Measurements from ENCODE around the gene TMEM91. TPM values are rescaled to one million over a fixed set of nuclear protein-coding genes. Genes with fewer than 3 reads are reported as not detected.

TMEM91 gene
- total and polyA plus RNA-seq, 2 of the 8 experiments (the other 6 are each of a cell fraction or from before 2014, with no cell fraction given) = 5.3 to 7.4 TPM

- Histone ChIP-seq H2BK120ac (replicated peaks; ENCODE audit: low read depth, low read length) (no peak overlapping the region), H3K36me3 (ENCODE audit: control insufficient read depth in 2 of 4, insufficient read depth in 4 of 4, low read length in 3 of 4) (no peaks in the 10 kb centered on the region), H3K4me2 (ENCODE audit: insufficient read depth in 1 of 2, low read depth in 2 of 2, low read length in 2 of 2) (peak overlapping the region; percentile 88 to 92), H4K20me1 (replicated peaks in 1 of 2; ENCODE audit: control insufficient read depth in 1 of 2, insufficient read depth in 2 of 2, low read length in 2 of 2) (peaks cover 0 to 4% of the 10 kb centered on the region in 2 experiments), H3K23ac (ENCODE audit: insufficient read length) (no peak overlapping the region), H4K5ac (ENCODE audit: insufficient read length, low read depth, low read length) (no peak overlapping the region), H4K8ac (ENCODE audit: extremely low read depth, insufficient read depth, low read length) (no peak overlapping the region; the same call in 1 of the 2 replicates), H3K9ac (replicated peaks in 1 of 4; ENCODE audit: extremely low read depth in 1 of 4, low read depth in 3 of 4, low read length in 3 of 4) (no peak overlapping the region), H2BK5ac (ENCODE audit: low read depth, low read length) (no peak overlapping the region), H2BK12ac (ENCODE audit: low read depth, low read length) (peak overlapping the region; percentile 29; the same call in 1 of the 2 replicates), H4K91ac (replicated peaks; ENCODE audit: insufficient read length, low read length) (no peak overlapping the region), H2AFZ (ENCODE audit: low read length) (0 out of 2 replicates have a peak overlapping the region, but pooled peaks have one; percentile 27), H3K56ac (replicated peaks; ENCODE audit: insufficient read length, low read depth, low read length) (no peak overlapping the region), H3K18ac (ENCODE audit: extremely low read depth, low read length) (no peak overlapping the region; the same call in none of the 2 replicates), H3K79me2 (ENCODE audit: control insufficient read depth in 1 of 2, insufficient read depth in 2 of 2, low read length in 2 of 2) (no peaks in the 10 kb centered on the region), H2BK15ac (ENCODE audit: low read length) (no peak overlapping the region), H2BK20ac (ENCODE audit: low read length) (no peak overlapping the region), H3K27me3 (replicated peaks in 1 of 4; ENCODE audit: control insufficient read depth in 3 of 4, extremely low read depth in 1 of 4, insufficient read depth in 3 of 4, low read length in 3 of 4) (peaks cover 10 to 36% (median 28%) of the 10 kb centered on the region in 4 experiments), H3K4me1 (replicated peaks in 1 of 4; ENCODE audit: control insufficient read depth in 3 of 4, insufficient read depth in 4 of 4, low read length in 3 of 4) (peaks cover 0 to 14% (median 4%) of the 10 kb centered on the region in 4 experiments; a peak in 5 of 7 replicates), H3K23me2 (ENCODE audit: low read depth, low read length) (peaks cover 27% of the 10 kb centered on the region), H3K79me1 (ENCODE audit: low read depth, low read length) (no peaks in the 10 kb centered on the region), H2AK5ac (ENCODE audit: low read depth, low read length) (no peak overlapping the region), H3K4ac (replicated peaks; ENCODE audit: insufficient read length, low read depth, low read length) (no peak overlapping the region), H3K9me3 (ENCODE audit: insufficient read depth in 2 of 2, low read depth in 1 of 2, low read length in 1 of 2) (no peaks in the 10 kb centered on the region), H3K14ac (ENCODE audit: insufficient read length) (no peak overlapping the region), H3K27ac (ENCODE audit: low read depth, low read length) (no peak overlapping the region), H3K4me3 (ENCODE audit: extremely low read depth in 1 of 4, insufficient read depth in 2 of 4, low read depth in 3 of 4, low read length in 4 of 4) (peak overlapping the region; percentile 52 to 75 (median 70))
- ChIA-PET POLR2A (ENCODE audit: partially characterized antibody) (interaction anchor here (0.6 to 5.4 kb wide), 9 partner anchors 12 to 511 kb away, joined by 3 to 29 read pairs (median 5); partner anchors contain the start of genes B3GNT8, B9D2 and CCDC97), CTCF (ENCODE audit: partially characterized antibody) (interaction anchor here (0.6 to 8.0 kb wide), 18 partner anchors 10 to 588 kb away, joined by 3 to 37 read pairs (median 4); partner anchors contain the start of genes B9D2 and DMAC2)
- DNase-seq (ENCODE audit: low read depth in 1 of 2, low spot score in 2 of 2) (peak in 1 of 2 experiments; percentile 78), FAIRE-seq (no peak)
- WGBS, 2 experiments (ENCODE audit: extremely low coverage in 1 of 2, insufficient coverage in 1 of 2, insufficient read length in 1 of 2, insufficient replicate concordance in 2 of 2, low coverage in 1 of 2, low lambda C conversion rate in 2 of 2, missing lambda C conversion rate in 1 of 2) = 3% methylated on average over 50 of the region's 58 CpGs; no CpG with 5 or more reads in 1 of the 2 experiments
- TF ChIP-seq KDM4A (IDR thresholded peaks at IDR 0.05; ENCODE audit: low read depth, low read length, severe bottlenecking) (peak; percentile 81), POLR2AphosphoS5 (IDR thresholded peaks at IDR 0.05; ENCODE audit: low read depth, low read length) (no peak), EZH2 (IDR thresholded peaks at IDR 0.05; ENCODE audit: low read depth, low read length, severe bottlenecking) (peak; percentile 63), SRF (IDR thresholded peaks at IDR 0.05; ENCODE audit: low read depth, low read length) (no peak), SUZ12 (IDR thresholded peaks at IDR 0.05; ENCODE audit: low read length) (peak; percentile 58)
Measured at GRCh38 chr19:41351339-41352245, 24.7 kb upstream of the TMEM91 start.

All from H1 (cell line).